Kidney epithelial cell (primary cell): ENCODE data around the gene EIF3D. TPM values are rescaled to one million over a fixed set of nuclear protein-coding genes. Genes with fewer than 3 reads are reported as not detected.
A peak's percentile ranks its signal among the peaks of the same experiment; 100 is the strongest.

ENCODE experiments used
- DNase-seq: peaks from one replicate; pipeline ENCODE4 v3.0.0-alpha.2; 2010; ENCODE audit warnings: low read depth
- H3K27me3 ChIP-seq: 2 replicates; pipeline ENCODE4 v1.6.0; 2011; ENCODE audit warnings: low read length; ENCODE audit not compliant: control insufficient read depth, insufficient read depth
- H3K36me3 ChIP-seq: 2 replicates; pipeline ENCODE4 v1.5.1; 2011; ENCODE audit warnings: low read length; ENCODE audit not compliant: control insufficient read depth, insufficient read depth
- H3K4me3 ChIP-seq: 2 replicates; pipeline ENCODE4 v1.5.1; 2011; ENCODE audit warnings: low read depth, mild to moderate bottlenecking, control low read depth, low read length
- total RNA-seq: library from RNA; depleted of rRNA; stranded (reverse); fragments of >200 nt; gene quantifications from 2 replicates; pipeline ENCODE4 v1.2.3, GENCODE V29; 2015
- TF ChIP-seq, protein P1 (sequence below): IDR thresholded peaks from 2 replicates; pipeline ENCODE4 v1.5.1; 2011; ENCODE audit warnings: mild to moderate bottlenecking, moderate library complexity, low read length, control low read depth, inconsistent platforms; ENCODE audit not compliant: insufficient read depth, poor library complexity, severe bottlenecking

EIF3D gene
- total RNA-seq, 1 donor from 2014 or later: 619 TPM

DNA sequence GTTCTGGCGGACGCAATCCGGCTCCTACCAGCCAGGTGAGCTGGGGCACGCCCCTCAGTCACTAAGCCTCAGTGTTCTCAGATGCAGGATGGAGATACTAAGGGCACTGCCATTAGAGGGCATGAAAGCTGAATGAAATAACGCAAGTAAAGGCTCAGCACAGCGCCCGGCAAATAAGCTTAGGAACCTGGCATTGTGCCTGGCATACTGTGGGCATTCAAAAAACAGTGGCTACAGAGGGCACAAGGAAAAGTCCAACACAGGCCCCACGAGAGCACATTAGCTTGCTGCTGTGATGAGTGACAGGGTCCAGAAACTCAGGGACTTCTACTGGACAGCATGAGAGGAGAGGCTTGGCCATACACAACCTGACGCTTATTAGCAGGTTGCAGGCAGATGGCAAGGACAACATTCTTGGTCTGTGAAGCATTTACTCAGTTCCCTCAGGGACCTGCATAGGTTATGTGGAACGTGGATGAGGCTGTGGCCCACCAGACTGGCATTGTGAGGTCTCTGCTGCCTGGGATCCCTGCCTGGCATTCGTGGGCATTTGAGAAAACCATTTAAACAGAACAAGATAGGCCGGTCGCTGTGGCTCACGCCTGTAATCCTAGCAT is 59.8 kb downstream of the EIF3D start:
- H3K4me3 ChIP-seq: no peak overlapping the region
- no peak for DNase-seq
- peaks cover 1% of the 10 kb centered on the region for H3K36me3 ChIP-seq
- TF ChIP-seq, protein P1, sequence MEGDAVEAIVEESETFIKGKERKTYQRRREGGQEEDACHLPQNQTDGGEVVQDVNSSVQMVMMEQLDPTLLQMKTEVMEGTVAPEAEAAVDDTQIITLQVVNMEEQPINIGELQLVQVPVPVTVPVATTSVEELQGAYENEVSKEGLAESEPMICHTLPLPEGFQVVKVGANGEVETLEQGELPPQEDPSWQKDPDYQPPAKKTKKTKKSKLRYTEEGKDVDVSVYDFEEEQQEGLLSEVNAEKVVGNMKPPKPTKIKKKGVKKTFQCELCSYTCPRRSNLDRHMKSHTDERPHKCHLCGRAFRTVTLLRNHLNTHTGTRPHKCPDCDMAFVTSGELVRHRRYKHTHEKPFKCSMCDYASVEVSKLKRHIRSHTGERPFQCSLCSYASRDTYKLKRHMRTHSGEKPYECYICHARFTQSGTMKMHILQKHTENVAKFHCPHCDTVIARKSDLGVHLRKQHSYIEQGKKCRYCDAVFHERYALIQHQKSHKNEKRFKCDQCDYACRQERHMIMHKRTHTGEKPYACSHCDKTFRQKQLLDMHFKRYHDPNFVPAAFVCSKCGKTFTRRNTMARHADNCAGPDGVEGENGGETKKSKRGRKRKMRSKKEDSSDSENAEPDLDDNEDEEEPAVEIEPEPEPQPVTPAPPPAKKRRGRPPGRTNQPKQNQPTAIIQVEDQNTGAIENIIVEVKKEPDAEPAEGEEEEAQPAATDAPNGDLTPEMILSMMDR: no peak
- H3K27me3 ChIP-seq: no peaks in the 10 kb centered on the region

- H3K4me3 ChIP-seq: no peak overlapping the region
- TF ChIP-seq, protein P1: no peak
- no peaks in the 10 kb centered on the region for H3K27me3 ChIP-seq
- peak; percentile 88 for DNase-seq
- no peaks in the 10 kb centered on the region for H3K36me3 ChIP-seq
These were observed 61.0 kb downstream of the EIF3D start for GRCh38 chr22:36467946-36468345.

DNA sequence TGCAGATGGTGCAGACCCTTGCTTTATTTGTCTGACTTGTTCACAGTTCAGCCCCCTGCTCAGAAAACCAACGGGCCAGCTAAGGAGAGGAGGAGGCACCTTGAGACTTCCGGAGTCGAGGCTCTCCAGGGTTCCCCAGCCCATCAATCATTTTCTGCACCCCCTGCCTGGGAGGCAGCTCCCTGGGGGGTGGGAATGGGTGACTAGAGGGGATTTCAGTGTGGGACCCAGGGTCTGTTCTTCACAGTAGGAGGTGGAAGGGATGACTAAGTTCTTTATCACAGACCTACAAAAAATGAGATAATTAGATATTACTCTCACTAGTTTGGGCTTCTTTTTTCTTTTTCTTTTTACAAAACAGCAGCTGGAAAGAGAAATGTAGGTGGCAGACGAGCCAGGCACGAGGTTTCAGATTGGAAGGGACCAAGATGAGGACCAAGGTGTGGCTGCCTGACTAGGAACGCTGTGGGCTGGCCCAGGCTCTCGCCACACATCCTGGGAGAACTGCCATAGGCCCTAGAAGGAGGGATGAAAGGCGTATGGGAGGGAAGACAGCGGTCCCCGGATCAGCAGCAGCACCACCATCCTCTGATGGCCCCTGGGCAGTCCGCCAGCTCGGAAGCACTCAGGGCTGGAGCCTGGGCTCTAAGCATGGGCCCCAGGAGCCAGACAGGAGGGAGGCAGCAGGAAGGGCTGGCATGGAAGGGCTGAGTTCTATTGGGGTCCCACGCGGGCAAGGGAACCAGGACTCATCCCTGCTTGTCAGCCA is 61.7 kb downstream of the EIF3D start:
- Histone ChIP-seq H3K27me3 (no peaks in the 10 kb centered on the region), H3K4me3 (no peak overlapping the region), H3K36me3 (no peaks in the 10 kb centered on the region)
- no peak for DNase-seq
- TF ChIP-seq, protein P1: no peak

GRCh38 chr22:36466258-36466657 is 62.7 kb downstream of the EIF3D start:
- H3K36me3 ChIP-seq: no peaks in the 10 kb centered on the region
- H3K27me3 ChIP-seq: no peaks in the 10 kb centered on the region
- no peak overlapping the region for H3K4me3 ChIP-seq
- TF ChIP-seq, protein P1: no peak
- no peak for DNase-seq

GRCh38 chr22:36465232-36466021 is 63.5 kb downstream of the EIF3D start:
- Histone ChIP-seq H3K27me3 (no peaks in the 10 kb centered on the region), H3K36me3 (no peaks in the 10 kb centered on the region), H3K4me3 (no peak overlapping the region)
- TF ChIP-seq, protein P1: no peak
- peak; percentile 92 for DNase-seq
